ENCODE results near the gene POU2AF2.
A peak's percentile ranks its signal among the peaks of the same experiment; 100 is the strongest.
"Not testable (repeated sequence)": the region's sequence is repeated elsewhere in the genome, so short reads cannot be mapped to it uniquely, and the experiment has no call there.

The POU2AF2 gene

GRCh38 chr11:111258046-111258445 lies 12.5 kb downstream of the POU2AF2 start:
- DNase-seq (ENCODE audit: low spot score): no peak

DNA sequence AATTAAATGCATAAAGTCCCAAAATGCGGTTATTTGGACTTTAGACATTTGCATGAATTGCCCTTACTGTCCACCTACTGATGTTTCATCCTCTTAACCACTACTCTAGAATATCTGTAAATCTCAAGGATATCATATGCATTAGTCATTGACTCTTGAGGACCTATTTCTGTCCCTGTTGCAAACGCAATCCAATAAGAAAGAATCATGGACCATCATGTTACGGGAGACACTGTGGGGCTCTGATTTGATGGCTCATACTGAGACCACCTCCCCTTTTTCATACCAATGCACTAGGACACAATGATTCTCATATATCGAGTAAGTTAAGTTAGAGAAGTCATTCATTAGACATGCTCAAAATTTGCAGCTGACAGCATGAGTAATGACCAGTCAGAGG lies 14.4 kb downstream of the POU2AF2 start:
- no peak for DNase-seq (ENCODE audit: low spot score)

DNA sequence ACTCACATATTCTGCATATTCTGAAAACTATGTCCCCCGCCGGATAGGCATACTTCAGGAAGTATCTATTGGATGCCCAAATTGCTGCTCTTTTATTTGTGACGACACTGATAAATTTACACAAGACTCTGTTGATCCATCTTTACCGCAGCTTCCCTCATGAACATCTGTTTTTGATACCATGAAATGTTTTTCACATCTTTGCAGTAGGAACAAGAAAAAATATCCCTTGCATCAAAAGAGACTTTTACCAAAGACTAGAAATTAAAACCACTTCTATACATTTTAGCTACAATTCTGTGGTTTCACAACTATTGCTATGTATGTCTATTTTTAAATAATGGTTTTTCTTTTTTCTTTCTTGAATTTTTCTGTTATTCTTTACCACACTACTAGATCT lies 15.3 kb downstream of the POU2AF2 start:
- DNase-seq (ENCODE audit: low spot score): no peak

- no peak for DNase-seq (ENCODE audit: low spot score)
Observed at GRCh38 chr11:111264646-111265045, 19.1 kb downstream of the POU2AF2 start.

DNA sequence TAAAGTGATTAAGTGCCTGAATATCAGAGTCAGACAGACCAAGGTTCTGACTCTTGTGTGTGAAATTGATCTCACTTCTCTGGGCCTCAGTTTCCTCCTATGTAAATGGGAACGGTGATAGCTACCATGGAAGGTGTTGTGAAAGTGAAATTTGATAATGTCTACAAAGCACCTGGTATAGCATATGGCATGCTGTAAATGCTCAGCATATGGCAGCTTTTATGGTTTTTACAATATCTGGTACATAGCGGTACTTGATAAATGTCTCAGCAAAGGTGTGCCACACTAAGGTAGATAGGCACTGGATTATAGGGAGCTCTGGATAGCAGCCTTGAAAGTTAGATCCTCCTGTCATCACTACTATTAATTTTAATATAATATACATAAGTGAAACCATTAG lies 19.9 kb downstream of the POU2AF2 start:
- DNase-seq (ENCODE audit: low spot score): no peak

DNA sequence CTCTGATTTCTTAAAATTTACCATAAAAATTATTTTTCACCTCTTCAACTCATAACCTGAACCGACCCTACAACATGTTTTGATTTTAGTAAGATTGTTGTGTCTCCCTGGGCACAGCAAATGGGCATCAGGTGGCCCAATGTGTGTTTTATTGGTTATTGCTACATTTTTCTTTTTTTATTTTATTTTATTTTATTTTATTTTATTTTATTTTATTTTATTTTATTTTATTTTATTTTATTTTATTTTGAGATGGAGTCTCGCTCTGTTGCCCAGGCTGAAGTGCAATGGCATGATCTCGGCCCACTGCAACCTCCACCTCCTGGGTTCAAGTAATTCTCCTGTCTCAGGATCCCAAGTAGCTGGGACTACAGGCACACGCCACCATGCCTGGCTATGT lies 22.8 kb downstream of the POU2AF2 start:
- DNase-seq (ENCODE audit: low spot score): not testable (repeated sequence)

DNA sequence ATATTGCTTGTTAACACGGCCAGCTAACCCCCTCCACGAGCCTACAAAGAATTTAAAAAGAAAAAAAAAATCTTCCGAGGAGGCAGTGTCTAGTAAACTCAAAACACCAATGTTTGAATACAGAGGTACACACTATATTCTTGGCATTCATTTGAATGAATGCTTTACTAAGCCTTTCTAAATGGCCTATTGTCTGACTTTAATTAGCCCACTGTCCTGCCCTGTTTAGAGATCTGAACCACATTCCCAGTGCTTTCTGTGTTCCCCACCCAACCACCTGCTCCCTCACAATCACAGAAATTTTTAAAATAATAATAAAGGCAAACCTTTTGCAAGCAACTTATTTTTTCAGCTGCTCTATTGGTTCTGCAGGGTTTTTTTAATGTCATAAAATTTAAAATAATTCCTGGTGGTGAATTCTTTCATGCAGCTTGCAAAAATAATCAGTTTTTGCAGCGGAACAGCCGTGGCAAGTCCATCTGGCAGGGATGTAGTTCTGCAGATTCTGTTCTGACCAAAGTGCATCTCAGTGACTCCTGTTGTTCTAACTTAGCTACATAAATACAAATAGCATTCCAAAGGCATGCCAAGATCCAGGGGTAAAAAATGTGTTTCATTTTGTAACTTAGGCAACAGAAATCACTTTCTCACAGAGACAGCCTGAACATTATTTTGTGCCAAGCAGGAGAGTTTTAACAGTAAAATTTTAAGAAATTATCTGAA lies 23.8 kb downstream of the POU2AF2 start:
- DNase-seq (ENCODE audit: low spot score): no peak

DNA sequence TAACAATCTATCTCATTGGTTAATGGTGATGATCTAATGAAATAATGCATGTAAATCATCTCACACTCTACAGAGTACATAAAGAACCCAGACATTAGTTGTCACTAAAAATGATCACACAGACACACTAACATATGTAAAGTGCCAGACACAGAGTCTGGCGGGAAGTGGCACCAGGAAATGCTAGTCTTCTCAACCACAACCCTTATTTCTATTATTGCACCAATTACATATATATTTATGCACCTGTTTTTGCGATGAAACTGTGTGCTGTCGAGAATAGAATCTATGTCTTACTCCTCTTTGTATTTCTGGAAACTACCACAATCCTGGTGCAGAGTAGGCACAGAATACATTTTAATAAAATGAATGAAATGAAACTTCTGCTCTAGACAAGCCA lies 26.9 kb downstream of the POU2AF2 start:
- DNase-seq (ENCODE audit: low spot score): no peak

DNA sequence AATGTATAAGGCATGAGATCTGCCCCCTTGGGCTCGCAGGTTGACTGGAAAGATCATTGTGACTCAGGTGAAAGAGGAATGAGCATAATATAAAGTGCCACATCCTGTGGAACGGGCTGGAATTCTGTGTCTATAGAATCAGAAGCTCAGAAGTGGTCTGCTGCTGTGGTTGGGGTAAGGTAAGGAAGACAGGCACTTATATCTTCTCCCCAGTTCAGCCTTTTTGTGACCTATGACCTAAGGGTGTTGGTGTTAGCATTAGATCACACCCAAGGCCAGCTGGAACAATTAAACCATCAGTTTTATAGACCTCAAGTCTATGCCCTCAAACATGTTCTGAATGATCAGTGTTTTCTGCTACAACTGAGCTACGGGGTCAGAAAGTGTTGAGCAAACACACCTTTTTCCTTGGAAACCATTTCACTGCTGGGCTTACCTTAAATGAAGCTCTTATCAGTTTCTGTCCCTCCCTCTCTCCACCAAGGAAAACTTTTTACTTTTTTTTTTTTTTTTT lies 37.1 kb downstream of the POU2AF2 start:
- no peak for DNase-seq (ENCODE audit: low spot score)

- DNase-seq (ENCODE audit: low spot score): no peak
Observed at GRCh38 chr11:111283945-111284481, 38.5 kb downstream of the POU2AF2 start.

GRCh38 chr11:111285189-111286091 lies 39.9 kb downstream of the POU2AF2 start:
- no peak for DNase-seq (ENCODE audit: low spot score)

GRCh38 chr11:111291764-111292163 lies 46.2 kb downstream of the POU2AF2 start:
- no peak for DNase-seq (ENCODE audit: low spot score)

DNA sequence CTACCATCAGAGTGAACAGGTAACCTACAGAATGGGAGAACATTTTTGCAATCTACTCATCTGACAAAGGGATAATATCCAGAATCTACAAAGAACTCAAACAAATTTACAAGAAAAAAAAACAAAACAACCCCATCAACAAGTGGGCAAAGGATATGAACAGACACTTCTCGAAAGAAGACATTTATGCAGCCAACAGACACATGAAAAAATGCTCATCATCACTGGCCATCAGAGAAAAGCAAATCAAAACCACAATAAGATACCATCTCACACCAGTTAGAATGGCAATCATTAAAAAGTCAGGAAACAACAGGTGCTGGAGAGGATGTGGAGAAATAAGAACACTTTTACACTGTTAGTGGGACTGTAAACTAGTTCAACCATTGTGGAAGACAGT lies 46.9 kb downstream of the POU2AF2 start:
- not testable (repeated sequence) for DNase-seq (ENCODE audit: low spot score)

DNA sequence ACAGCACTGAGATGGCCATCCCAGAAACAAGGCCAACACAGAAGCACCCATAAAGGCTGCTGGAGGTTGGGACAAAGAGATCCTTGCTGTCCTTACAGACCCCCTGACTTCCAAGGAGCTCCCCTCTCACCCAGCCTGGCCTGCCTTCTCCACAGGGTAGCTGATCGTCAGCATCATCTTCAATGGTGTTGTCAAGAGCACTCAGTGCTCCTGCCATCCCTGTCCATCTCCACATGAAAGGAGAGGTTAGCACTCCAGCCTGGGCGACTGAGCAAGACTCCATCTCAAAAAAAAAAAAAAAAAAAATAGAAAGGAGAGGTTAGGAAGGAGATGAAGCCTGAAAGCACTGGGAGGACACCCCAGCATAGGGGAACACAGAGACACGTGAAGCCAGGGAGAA lies 50.7 kb downstream of the POU2AF2 start:
- DNase-seq (ENCODE audit: low spot score): no peak

DNA sequence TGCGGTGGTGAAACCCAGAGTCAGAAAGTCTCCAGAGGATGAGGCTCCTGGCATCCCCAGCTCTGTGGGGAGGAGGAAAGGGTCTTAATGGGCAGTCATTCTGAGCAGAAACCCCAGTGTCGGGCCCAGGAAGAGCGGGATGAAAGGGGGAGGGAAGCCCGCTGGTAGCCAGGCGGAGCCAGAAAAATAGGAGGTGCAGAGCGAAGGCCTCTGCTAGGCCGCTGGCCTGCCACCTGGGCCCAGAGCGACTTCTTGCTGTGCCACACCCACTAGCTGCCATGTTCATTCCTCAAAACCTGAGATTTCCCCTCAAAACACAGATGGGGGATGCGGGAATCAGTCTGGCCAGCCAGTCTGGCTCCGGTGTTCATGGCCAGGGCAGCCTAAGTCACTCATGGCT lies 52.2 kb downstream of the POU2AF2 start:
- DNase-seq (ENCODE audit: low spot score): no peak

DNA sequence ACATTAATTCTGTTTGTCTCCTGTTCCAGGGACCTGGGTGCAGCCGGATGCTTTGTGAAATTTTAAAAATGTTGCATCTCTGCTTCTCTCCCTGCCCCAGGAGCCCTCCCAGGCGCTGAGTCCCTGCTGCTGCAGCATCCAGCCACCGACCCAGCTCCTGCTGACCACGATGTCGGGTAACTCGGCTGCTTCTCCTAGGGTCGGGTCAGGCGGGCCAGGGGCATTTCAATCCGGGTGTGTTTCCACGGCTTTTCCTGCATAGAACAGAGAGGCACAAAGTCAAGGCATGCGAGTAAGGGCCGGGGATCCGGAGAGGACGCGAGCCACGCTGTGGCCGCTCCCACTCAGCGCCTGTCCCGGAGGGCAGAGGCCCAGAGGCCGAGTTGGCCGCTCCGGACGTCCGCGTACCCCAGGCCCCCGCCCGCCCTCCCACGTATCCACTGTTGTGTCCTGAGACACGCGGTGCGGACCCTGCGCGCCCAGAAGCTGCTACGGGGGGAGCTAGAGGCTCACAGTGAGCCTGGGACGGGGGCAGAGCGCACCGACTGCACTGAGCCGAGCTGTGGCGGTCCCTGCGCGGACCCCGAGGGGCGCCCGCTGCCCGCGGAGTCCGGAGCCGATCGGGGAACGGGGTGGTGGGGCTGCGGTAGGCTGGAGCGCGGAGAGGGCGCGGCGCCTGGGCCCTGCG lies 53.0 kb downstream of the POU2AF2 start, which contains the start of gene POU2AF3:
POU2AF3 (plus strand) TSS at position 134 of the 688 bp plus-strand sequence; CDS start at position 170, 36 bp downstream.
- no peak for DNase-seq (ENCODE audit: low spot score)

DNA sequence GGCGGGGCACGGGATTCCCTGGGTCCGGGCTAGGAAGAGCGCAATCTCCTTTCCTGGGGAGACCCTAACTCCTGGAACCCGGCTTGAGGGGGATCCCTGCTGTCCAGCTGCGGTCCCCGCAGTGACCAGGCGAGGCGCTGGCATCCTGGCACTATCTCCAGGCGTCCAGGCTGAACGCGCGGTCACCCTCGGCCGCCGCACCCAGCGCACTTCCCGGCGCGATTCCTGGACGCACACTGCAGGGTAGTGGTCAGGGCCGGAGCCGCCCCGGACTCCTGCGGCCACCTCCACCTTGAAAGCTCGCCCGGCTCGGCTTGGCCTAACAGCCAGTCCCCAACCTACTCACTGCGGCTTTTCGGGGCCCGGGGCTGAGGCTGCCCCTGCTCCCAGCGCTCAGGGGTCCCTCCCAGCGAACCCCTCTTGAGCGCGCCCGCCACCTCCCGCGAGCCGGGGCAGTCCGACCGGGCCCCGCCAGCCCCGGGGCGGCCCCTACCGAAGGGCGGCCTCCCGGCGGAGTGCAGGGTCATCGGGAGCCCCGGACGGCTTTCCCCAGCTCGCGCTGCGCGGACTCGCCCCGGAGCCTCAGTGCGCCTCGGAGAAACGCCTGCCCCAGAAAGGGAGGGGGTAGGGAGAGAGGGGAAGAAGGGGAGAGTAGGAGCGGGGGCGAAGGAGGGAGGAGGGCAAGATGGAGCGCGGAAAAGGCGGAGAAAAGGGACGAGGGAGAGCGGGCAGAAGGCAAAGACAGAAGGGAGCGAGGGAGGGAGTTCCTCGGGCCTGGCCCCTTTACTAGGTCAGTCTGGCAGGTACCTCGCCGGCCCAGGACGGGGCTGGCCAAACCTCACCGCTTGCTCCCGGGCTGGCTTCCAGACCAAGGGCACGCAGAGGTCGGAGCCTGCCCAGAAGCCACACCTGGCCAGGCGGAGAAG lies 53.8 kb downstream of the POU2AF2 start:
- peak; percentile 77 for DNase-seq (ENCODE audit: low spot score)

- no peak for DNase-seq (ENCODE audit: low spot score)
Observed at GRCh38 chr11:111300569-111300968, 55.0 kb downstream of the POU2AF2 start.

- no peak for DNase-seq (ENCODE audit: low spot score)
Observed at GRCh38 chr11:111301004-111301841, 55.7 kb downstream of the POU2AF2 start.

DNA sequence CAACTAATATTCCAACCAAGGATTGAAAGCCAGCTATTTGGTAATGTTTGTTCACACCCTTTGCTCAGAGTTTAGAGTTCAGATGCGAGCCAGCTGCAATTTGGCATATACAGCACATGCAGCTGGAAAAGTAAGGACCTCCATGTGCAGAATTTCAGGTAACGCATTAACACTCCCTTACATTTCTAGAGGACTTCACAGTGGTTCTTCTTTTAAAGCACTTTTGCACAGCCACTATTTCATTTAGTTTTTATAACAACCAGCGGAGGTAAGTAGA lies 56.3 kb downstream of the POU2AF2 start:
- no peak for DNase-seq (ENCODE audit: low spot score)

All from HuH-7 (cell line).